Embryonic facial prominence (tissue), 1 donor: Measurements from ENCODE around the gene SIGLEC6.
"Not testable (repeated sequence)": the region's sequence is repeated elsewhere in the genome, so short reads cannot be mapped to it uniquely, and the experiment has no call there.

Experiments
- DNase-seq: peaks from one replicate; pipeline ENCODE4 v3.0.0-alpha.2; 2016; ENCODE audit errors: extremely low spot score

Gene SIGLEC6

GRCh38 chr19:51509823-51510660 lies 21.4 kb downstream of the SIGLEC6 start:
- DNase-seq: no peak

GRCh38 chr19:51508059-51508733 lies 23.3 kb downstream of the SIGLEC6 start:
- no peak for DNase-seq

GRCh38 chr19:51507640-51508058 lies 23.8 kb downstream of the SIGLEC6 start:
- DNase-seq: no peak

- no peak for DNase-seq
Measured at GRCh38 chr19:51507192-51507591, 24.3 kb downstream of the SIGLEC6 start.

GRCh38 chr19:51505904-51506303 lies 25.6 kb downstream of the SIGLEC6 start:
- no peak for DNase-seq

- DNase-seq: no peak
Measured at GRCh38 chr19:51503896-51504295, 27.6 kb downstream of the SIGLEC6 start.

GRCh38 chr19:51503286-51503817 lies 28.1 kb downstream of the SIGLEC6 start:
- DNase-seq: no peak

- no peak for DNase-seq
Measured at GRCh38 chr19:51501594-51502263, 29.7 kb downstream of the SIGLEC6 start, which contains the start of gene SIGLEC12. TSS of gene SIGLEC12 (minus strand) at chr19:51501800. CDS start at chr19:51501733, 67 bp downstream.

GRCh38 chr19:51500931-51501330 lies 30.5 kb downstream of the SIGLEC6 start:
- not testable (repeated sequence) for DNase-seq

- no peak for DNase-seq
Measured at GRCh38 chr19:51497666-51498065, 33.8 kb downstream of the SIGLEC6 start.

- DNase-seq: no peak
Measured at GRCh38 chr19:51493776-51494175, 37.7 kb downstream of the SIGLEC6 start.

GRCh38 chr19:51491586-51491985 lies 39.9 kb downstream of the SIGLEC6 start:
- DNase-seq: no peak

- no peak for DNase-seq
Measured at GRCh38 chr19:51490676-51491075, 40.8 kb downstream of the SIGLEC6 start.

- DNase-seq: no peak
Measured at GRCh38 chr19:51489113-51489512, 42.4 kb downstream of the SIGLEC6 start.

- DNase-seq: no peak
Measured at GRCh38 chr19:51488491-51488890, 43.0 kb downstream of the SIGLEC6 start.

GRCh38 chr19:51485960-51486660 lies 45.4 kb downstream of the SIGLEC6 start:
- DNase-seq: no peak

GRCh38 chr19:51480590-51480989 lies 50.9 kb downstream of the SIGLEC6 start:
- no peak for DNase-seq

GRCh38 chr19:51479531-51480331 lies 51.7 kb downstream of the SIGLEC6 start:
- no peak for DNase-seq

GRCh38 chr19:51478381-51479234 lies 52.9 kb downstream of the SIGLEC6 start, which contains the start of gene CEACAM18:
TSS of gene CEACAM18 (plus strand) at chr19:51478539.
- no peak for DNase-seq

- no peak for DNase-seq
Measured at GRCh38 chr19:51477344-51477743, 54.1 kb downstream of the SIGLEC6 start.
